Measurements from ENCODE around the gene CCDC97.
"Not testable (repeated sequence)": the region's sequence is repeated elsewhere in the genome, so short reads cannot be mapped to it uniquely, and the experiment has no call there.

CCDC97 gene

DNA sequence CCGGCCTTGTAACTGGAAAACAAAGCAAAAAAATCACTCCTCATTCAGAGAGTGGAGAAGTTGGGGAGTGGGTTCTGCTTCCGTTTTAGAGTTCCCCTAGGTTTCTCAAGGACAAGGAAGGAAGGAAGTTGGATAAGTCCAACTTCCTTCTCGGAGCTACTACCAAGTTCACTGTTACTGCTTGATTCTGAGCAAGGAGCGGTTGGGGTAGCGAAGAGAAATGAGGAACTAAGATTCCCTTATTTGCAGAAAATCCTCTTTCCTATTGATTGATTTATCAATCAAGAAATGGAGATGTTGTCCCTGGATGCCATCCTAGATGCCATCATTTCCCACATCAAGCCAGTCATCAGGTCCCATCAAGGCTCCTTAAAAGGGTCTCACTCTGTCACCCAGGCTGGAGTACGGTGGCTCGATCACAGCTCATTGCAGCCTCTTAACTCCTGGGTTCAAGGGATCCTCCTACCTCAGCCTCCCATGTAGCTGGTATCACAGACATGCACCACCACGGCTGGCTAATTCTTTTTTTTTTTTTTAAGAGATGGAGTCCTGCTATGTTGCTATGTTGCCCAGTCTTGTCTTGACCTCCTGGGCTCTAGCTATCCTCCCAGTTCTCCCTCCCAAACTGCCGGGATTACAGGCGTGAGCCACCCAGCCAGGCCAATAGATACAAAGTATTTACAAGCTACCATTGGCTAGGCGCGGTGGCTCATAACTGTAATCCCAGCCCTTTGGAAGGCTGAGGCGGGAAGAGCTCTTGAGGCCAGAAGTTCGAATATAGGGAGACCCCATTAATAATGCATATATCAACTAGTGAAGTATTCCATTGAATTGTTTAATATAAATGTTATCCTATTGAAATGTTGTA is 54.8 kb downstream of the CCDC97 start:
- no peak for FAIRE-seq

GRCh38 chr19:41366089-41366488 is 56.1 kb downstream of the CCDC97 start:
- no peak for FAIRE-seq

DNA sequence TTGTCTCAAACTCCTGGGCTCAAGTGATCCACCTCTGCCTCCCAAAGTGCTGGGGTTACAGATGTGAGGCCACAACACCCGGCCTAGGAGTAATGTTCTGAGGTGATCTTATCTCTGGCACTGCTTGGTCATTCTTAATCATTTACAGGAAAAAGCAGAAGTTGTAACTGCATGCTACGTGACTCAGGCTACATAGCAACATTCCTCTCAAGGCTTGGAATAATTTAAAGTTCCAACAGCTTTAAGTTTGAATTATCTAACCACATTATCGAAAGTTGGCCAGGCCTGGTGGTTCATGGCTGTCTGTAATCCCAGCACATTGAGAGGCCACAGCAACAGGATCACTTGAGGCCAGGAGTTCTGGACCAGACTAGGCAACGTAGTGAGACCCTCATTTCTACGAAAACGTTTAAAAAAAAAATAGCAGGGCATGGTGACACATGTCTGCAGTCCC is 57.9 kb downstream of the CCDC97 start:
- FAIRE-seq, result no peak

- no peak for FAIRE-seq
Measured at GRCh38 chr19:41369769-41370168, 59.8 kb downstream of the CCDC97 start.

- not testable (repeated sequence) for FAIRE-seq
Measured at GRCh38 chr19:41371119-41371518, 61.1 kb downstream of the CCDC97 start.

GRCh38 chr19:41371541-41371940 is 61.6 kb downstream of the CCDC97 start:
- no peak for FAIRE-seq

DNA sequence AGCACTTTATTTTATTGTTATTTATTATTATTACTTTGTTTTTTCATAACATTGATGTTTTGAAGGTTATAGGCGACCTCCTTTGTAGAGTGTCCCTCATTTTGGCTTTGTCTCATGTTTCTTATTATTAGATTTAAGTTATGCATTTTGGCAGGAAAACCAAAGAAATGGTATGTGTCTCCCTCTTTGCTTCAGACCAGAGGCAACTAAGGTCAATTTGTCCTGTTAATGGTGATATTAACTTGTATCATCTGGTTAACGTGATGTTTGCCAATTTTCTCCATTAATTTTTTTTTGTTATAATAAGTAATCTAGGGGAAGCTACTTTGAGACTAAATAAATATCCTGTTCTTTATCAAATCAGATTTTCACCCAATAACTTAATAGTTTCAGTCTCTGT is 62.5 kb downstream of the CCDC97 start:
- no peak for FAIRE-seq

GRCh38 chr19:41373993-41374392 is 64.0 kb downstream of the CCDC97 start:
- FAIRE-seq, result no peak

All from islet of Langerhans (tissue), 1 donor.